ENCODE results near the gene NUP93. TPM values are rescaled to one million over a fixed set of nuclear protein-coding genes. Genes with fewer than 3 reads are reported as not detected.
A peak's percentile ranks its signal among the peaks of the same experiment; 100 is the strongest.

NUP93 gene
- total RNA-seq, 1 donor from 2014 or later, result 111 TPM

GRCh38 chr16:56869513-56870275 is 139.8 kb downstream of the NUP93 start:
- TF ChIP-seq CTCF (IDR thresholded peaks at IDR 0.05), result no peak
- Mint-ChIP-seq H3K27ac (peak overlapping the region; percentile 85), H3K27me3 (no peaks in the 10 kb centered on the region), H3K4me1 (peaks cover 39% of the 10 kb centered on the region), H3K36me3 (ENCODE audit: low read depth) (no peaks in the 10 kb centered on the region), H3K4me3 (peak overlapping the region; percentile 78), H3K9me3 (no peaks in the 10 kb centered on the region)
- CTCF ChIA-PET, result interaction anchor here (0.8 to 5.8 kb wide), 8 partner anchors 19 to 82 kb away, joined by 3 to 57 read pairs (median 4); no protein-coding TSS in a partner anchor
- intact Hi-C loops (cut with micrococcal nuclease), result loop anchor here (2.0 kb wide), 1 partner anchor 47 kb away; no protein-coding TSS in a partner anchor
- POLR2A ChIA-PET, result interaction anchor here (0.6 to 15.6 kb wide), 11 partner anchors 9 to 187 kb away, joined by 3 to 444 read pairs (median 4); partner anchors contain the start of genes HERPUD1 and MT1X
- DNase-seq, result peak; percentile 41
- ATAC-seq (ENCODE audit: low read depth), result peak; percentile 49

GRCh38 chr16:56870276-56870888 is 140.5 kb downstream of the NUP93 start:
- H3K27me3 Mint-ChIP-seq, result no peaks in the 10 kb centered on the region
- no peak for TF ChIP-seq CTCF (IDR thresholded peaks at IDR 0.05)
- ChIA-PET CTCF (interaction anchor here (1.0 to 5.8 kb wide), 5 partner anchors 27 to 81 kb away, joined by 3 to 57 read pairs (median 5); no protein-coding TSS in a partner anchor), POLR2A (interaction anchor here (0.7 to 15.6 kb wide), 6 partner anchors 9 to 188 kb away, joined by 4 to 444 read pairs (median 10); partner anchors contain the start of genes HERPUD1 and MT1X)
- peak overlapping the region; percentile 85 for H3K27ac Mint-ChIP-seq
- DNase-seq (no peak), ATAC-seq (ENCODE audit: low read depth) (peak; percentile 53)
- intact Hi-C loops (cut with micrococcal nuclease), result loop anchor here (2.0 kb wide), 1 partner anchor 46 kb away; no protein-coding TSS in a partner anchor
- no peaks in the 10 kb centered on the region for H3K36me3 Mint-ChIP-seq (ENCODE audit: low read depth)
- H3K9me3 Mint-ChIP-seq, result no peaks in the 10 kb centered on the region
- peak overlapping the region; percentile 78 for H3K4me3 Mint-ChIP-seq
- peaks cover 46% of the 10 kb centered on the region for H3K4me1 Mint-ChIP-seq

GRCh38 chr16:56871172-56871593 is 141.3 kb downstream of the NUP93 start:
- ATAC-seq (ENCODE audit: low read depth), result peak; percentile 56
- CTCF ChIA-PET, result no interaction called here

GRCh38 chr16:56872863-56873391 is 143.0 kb downstream of the NUP93 start:
- ATAC-seq (ENCODE audit: low read depth), result no peak
- ChIA-PET CTCF (no interaction called here), POLR2A (interaction anchor here (0.7 to 15.6 kb wide), 3 partner anchors 37 to 65 kb away, joined by 3 to 444 read pairs (median 34); partner anchors contain the start of gene HERPUD1)
- H3K4me1 Mint-ChIP-seq, result peaks cover 46% of the 10 kb centered on the region
- no peaks in the 10 kb centered on the region for H3K27me3 Mint-ChIP-seq
- DNase-seq, result no peak
- no peaks in the 10 kb centered on the region for H3K36me3 Mint-ChIP-seq (ENCODE audit: low read depth)
- intact Hi-C loops (cut with micrococcal nuclease), result no loop called here
- peak overlapping the region; percentile 63 for H3K27ac Mint-ChIP-seq
- H3K9me3 Mint-ChIP-seq, result no peaks in the 10 kb centered on the region
- no peak for TF ChIP-seq CTCF (IDR thresholded peaks at IDR 0.05)
- no peak overlapping the region for H3K4me3 Mint-ChIP-seq

More at GRCh38 chr16:56871172-56871593, 141.3 kb downstream of the NUP93 start:
- peak; percentile 31 for DNase-seq
- H3K27ac Mint-ChIP-seq, result peak overlapping the region; percentile 86
- H3K27me3 Mint-ChIP-seq, result no peaks in the 10 kb centered on the region
- H3K9me3 Mint-ChIP-seq, result no peaks in the 10 kb centered on the region
- peaks cover 52% of the 10 kb centered on the region for H3K4me1 Mint-ChIP-seq
- peak overlapping the region; percentile 46 for H3K4me3 Mint-ChIP-seq
- intact Hi-C loops (cut with micrococcal nuclease), result loop anchor here (1.0 to 2.0 kb wide), 2 partner anchors 17 to 46 kb away; no protein-coding TSS in a partner anchor
- no peak for TF ChIP-seq CTCF (IDR thresholded peaks at IDR 0.05)
- POLR2A ChIA-PET, result interaction anchor here (0.7 to 15.6 kb wide), 4 partner anchors 9 to 67 kb away, joined by 4 to 444 read pairs (median 20); partner anchors contain the start of gene HERPUD1
- H3K36me3 Mint-ChIP-seq (ENCODE audit: low read depth), result no peaks in the 10 kb centered on the region
